Upper lobe of left lung (tissue), 4 donors: Measurements from ENCODE around the gene GLTP.

ENCODE experiments used
- POLR2A ChIP-seq, 4 donors: fragments of 450-650 bp; IDR thresholded peaks; one replicate each; pipeline ENCODE4 v1.5.1; 2016 to 2017; ENCODE audit warnings: antibody characterized with exemption in 4 of 4, mild to moderate bottlenecking in 2 of 4
- POLR2AphosphoS5 ChIP-seq, 2 donors: sonication (generic); formaldehyde crosslinking; IDR thresholded peaks; one replicate each; pipeline ENCODE4 v1.5.1; 2017; ENCODE audit warnings: antibody characterized with exemption in 2 of 2
- TF ChIP-seq, protein P1 (sequence below), 6 experiments: fragments of 450-650 bp in 4 of 6; fragments of 200-600 bp in 2 of 6; sonication (generic) in 2 of 6; IDR thresholded peaks; one replicate each; pipeline ENCODE4 v1.5.1; 2016 to 2019; ENCODE audit warnings: antibody characterized with exemption in 6 of 6

- TF ChIP-seq POLR2A (IDR thresholded peaks at IDR 0.05), result no peak
- no peak for TF ChIP-seq POLR2AphosphoS5 (IDR thresholded peaks at IDR 0.05)
- TF ChIP-seq, protein P1, sequence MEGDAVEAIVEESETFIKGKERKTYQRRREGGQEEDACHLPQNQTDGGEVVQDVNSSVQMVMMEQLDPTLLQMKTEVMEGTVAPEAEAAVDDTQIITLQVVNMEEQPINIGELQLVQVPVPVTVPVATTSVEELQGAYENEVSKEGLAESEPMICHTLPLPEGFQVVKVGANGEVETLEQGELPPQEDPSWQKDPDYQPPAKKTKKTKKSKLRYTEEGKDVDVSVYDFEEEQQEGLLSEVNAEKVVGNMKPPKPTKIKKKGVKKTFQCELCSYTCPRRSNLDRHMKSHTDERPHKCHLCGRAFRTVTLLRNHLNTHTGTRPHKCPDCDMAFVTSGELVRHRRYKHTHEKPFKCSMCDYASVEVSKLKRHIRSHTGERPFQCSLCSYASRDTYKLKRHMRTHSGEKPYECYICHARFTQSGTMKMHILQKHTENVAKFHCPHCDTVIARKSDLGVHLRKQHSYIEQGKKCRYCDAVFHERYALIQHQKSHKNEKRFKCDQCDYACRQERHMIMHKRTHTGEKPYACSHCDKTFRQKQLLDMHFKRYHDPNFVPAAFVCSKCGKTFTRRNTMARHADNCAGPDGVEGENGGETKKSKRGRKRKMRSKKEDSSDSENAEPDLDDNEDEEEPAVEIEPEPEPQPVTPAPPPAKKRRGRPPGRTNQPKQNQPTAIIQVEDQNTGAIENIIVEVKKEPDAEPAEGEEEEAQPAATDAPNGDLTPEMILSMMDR (IDR thresholded peaks at IDR 0.05), result no peak
These were observed 77.5 kb downstream of the GLTP start for GRCh38 chr12:109802828-109803227.
